Uterus (tissue), 2 donors: Measurements from ENCODE around the gene ATG4B.

Experiments
- POLR2A ChIP-seq, 2 donors: fragments of 450-650 bp; IDR thresholded peaks; one replicate each; pipeline ENCODE4 v1.6.1; 2016; ENCODE audit warnings: antibody characterized with exemption in 2 of 2, mild to moderate bottlenecking in 1 of 2, moderate library complexity in 1 of 2
- TF ChIP-seq, protein P1 (sequence below), 4 experiments: fragments of 200-600 bp in 2 of 4; fragments of 450-650 bp in 2 of 4; sonication (generic) in 2 of 4; IDR thresholded peaks; one replicate each; pipeline ENCODE4 v1.5.1; 2016 to 2019; ENCODE audit warnings: antibody characterized with exemption in 4 of 4, mild to moderate bottlenecking in 2 of 4, moderate library complexity in 1 of 4

DNA sequence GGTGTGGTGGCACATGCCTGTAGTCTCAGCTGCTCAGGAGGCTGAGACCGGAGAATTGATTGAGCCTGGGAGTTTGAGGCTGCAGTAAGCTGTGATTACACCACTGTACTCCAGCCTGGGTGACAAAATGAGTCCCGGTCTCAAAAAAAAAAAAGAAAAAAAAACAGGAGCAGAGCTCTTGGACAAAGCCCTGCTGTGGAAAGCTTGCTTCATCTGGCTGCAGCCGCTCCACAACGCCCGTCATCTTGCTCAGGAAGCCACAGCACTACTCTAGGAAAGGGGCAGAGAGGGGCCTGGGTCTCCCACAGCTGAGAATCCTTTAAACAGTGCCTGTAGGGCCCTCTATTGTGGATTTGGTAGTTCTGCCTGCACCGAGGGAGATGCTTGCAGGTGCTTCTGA lies 11.0 kb downstream of the ATG4B start:
- TF ChIP-seq, protein P1, sequence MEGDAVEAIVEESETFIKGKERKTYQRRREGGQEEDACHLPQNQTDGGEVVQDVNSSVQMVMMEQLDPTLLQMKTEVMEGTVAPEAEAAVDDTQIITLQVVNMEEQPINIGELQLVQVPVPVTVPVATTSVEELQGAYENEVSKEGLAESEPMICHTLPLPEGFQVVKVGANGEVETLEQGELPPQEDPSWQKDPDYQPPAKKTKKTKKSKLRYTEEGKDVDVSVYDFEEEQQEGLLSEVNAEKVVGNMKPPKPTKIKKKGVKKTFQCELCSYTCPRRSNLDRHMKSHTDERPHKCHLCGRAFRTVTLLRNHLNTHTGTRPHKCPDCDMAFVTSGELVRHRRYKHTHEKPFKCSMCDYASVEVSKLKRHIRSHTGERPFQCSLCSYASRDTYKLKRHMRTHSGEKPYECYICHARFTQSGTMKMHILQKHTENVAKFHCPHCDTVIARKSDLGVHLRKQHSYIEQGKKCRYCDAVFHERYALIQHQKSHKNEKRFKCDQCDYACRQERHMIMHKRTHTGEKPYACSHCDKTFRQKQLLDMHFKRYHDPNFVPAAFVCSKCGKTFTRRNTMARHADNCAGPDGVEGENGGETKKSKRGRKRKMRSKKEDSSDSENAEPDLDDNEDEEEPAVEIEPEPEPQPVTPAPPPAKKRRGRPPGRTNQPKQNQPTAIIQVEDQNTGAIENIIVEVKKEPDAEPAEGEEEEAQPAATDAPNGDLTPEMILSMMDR (IDR thresholded peaks at IDR 0.05) = no peak
- no peak for TF ChIP-seq POLR2A (IDR thresholded peaks at IDR 0.05)
